Duodenal mucosa (tissue), 2 donors: ENCODE measurements around the gene MDFIC.

Source experiments
- H3K27ac ChIP-seq: one replicate; pipeline ENCODE4 v1.7.0; 2013; ENCODE audit warnings: low read depth, low read length
- H3K27me3 ChIP-seq, 2 donors: one replicate each; pipeline ENCODE4 v1.7.0; 2013; ENCODE audit warnings: low read length in 2 of 2, control low read depth in 1 of 2; ENCODE audit not compliant: insufficient read depth in 2 of 2, control insufficient read depth in 1 of 2
- H3K36me3 ChIP-seq, 2 donors: one replicate each; pipeline ENCODE4 v1.7.0; 2013; ENCODE audit warnings: low read length in 2 of 2, control low read depth in 1 of 2; ENCODE audit not compliant: insufficient read depth in 2 of 2, control insufficient read depth in 1 of 2
- H3K4me1 ChIP-seq, 2 donors: one replicate each; pipeline ENCODE4 v1.7.0; 2013; ENCODE audit warnings: low read length in 2 of 2, control low read depth in 1 of 2; ENCODE audit not compliant: insufficient read depth in 2 of 2, control insufficient read depth in 1 of 2
- H3K4me3 ChIP-seq, 2 donors: one replicate each; pipeline ENCODE4 v1.7.0; 2013; ENCODE audit warnings: low read length in 2 of 2, low read depth in 1 of 2
- H3K9ac ChIP-seq, 2 donors: one replicate each; pipeline ENCODE4 v1.7.0; 2013; ENCODE audit warnings: low read length in 2 of 2, low read depth in 1 of 2
- H3K9me3 ChIP-seq, 2 donors: one replicate each; pipeline ENCODE4 v1.7.0; 2013; ENCODE audit warnings: low read length in 2 of 2, control low read depth in 1 of 2; ENCODE audit not compliant: control insufficient read depth in 1 of 2

Gene MDFIC

DNA sequence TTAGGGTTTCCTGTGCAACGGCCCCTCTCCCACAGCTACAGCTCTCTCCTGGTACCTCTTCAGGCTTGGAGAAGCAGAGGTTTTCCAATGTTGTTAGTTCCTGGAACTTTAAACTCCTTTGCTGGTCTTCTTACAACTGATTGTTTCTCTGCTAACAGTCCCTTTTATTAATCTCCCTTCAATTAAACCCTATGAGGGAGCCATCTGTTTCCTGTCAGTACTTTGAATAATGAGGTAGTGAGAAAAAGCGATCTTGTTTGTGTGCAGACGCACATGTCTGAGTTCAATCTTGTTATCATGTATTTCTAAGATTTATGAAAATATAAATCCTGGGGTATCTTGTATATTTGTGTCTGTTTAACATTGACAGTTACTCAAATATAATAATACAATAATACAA is 102.4 kb downstream of the MDFIC start:
- Histone ChIP-seq H3K27ac (no peak overlapping the region), H3K36me3 (no peaks in the 10 kb centered on the region), H3K9ac (no peak overlapping the region), H3K4me3 (no peak overlapping the region), H3K27me3 (no peaks in the 10 kb centered on the region), H3K4me1 (no peaks in the 10 kb centered on the region), H3K9me3 (no peaks in the 10 kb centered on the region)

DNA sequence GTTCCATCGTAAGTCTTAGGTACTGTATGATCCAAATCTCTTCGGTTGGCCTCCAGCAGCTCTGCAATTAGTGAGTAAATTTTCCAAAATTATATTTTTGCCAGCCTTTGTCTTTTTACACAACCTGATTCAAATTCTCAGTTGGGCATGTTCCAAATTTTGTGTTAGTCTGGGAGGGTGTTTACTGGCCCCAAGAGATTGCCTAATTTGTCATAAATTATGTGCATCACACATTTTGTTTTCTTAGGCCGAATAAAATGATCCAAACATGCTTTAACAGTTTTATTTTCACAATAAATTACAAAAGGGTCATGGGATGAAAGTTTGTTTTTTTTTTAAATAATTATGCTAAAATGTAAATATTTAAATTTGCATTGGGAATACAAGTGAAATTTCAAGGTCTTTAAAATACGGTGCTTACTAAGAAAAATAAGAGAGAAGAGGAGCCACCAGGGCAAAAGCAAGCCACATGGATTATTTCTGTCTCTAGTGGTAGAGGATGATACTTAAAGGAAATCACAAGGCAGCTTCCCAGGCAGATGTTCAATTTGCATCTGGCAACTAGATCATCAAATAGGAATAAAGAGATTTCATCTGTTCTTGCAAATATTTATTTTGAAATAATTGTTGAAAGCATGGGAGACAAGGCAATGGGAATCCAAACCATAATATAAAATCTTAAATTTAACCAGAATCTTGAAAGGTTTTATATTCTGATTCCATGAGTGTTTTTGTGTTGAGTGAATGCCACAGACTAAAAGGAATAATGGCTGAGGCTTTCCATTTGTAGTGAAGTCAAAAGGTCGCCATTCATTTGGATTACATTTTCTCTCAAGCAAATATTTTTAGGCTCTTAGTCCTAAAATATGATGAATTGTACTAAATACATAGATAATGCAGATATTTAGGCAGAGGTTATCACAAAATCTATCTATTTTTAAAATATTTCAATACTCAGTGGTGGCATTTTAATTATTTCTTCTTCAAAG is 111.1 kb downstream of the MDFIC start:
- Histone ChIP-seq H3K4me3 (no peak overlapping the region), H3K9ac (no peak overlapping the region), H3K4me1 (no peaks in the 10 kb centered on the region), H3K27ac (no peak overlapping the region), H3K9me3 (no peaks in the 10 kb centered on the region), H3K27me3 (no peaks in the 10 kb centered on the region), H3K36me3 (no peaks in the 10 kb centered on the region)

DNA sequence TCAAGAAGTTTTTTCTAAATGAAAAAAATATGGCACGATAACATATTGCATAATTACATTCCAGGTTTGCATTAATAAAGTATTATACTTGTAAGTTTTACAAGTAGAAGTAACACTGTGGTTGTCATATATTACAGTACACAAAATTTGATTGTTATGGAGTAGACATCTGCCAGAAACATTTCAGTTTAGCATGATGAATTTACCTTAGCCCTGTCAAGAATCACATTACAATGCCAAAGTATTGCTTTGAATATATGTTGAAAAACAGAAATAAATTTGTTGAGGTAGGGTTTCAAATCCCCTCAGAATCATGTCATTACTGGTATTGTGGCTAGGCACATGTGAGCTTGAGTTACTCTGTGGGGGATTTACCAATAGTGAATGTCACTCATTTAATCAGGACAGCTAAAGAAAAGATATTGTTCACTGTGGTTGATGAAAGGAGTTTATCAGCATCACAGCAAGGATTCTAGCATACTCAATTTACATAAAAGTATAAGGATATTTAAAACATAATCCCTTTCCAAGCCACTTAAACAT is 112.1 kb downstream of the MDFIC start:
- H3K36me3 ChIP-seq, result no peaks in the 10 kb centered on the region
- H3K9me3 ChIP-seq, result no peaks in the 10 kb centered on the region
- no peak overlapping the region for H3K9ac ChIP-seq
- no peaks in the 10 kb centered on the region for H3K27me3 ChIP-seq
- no peak overlapping the region for H3K27ac ChIP-seq
- H3K4me1 ChIP-seq, result no peaks in the 10 kb centered on the region
- H3K4me3 ChIP-seq, result no peak overlapping the region

DNA sequence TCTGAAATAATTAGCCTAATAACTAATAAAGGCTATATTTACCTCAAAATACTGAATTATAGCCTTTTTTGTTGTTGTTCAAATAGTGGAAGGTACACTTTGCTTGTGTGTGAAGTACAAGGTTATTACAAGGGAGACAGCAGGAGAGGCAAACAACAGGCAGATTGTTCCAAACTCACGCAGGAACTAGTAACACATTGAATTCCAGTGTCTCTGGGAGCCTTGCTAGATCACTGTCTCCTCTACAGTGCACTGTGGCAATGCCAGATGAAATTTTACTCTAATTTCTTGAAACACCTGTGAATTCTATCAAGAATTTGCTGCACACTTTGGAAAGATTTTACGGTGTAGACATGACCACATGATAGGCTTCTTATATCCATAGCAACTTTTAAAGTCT is 112.6 kb downstream of the MDFIC start:
- Histone ChIP-seq H3K27me3 (no peaks in the 10 kb centered on the region), H3K36me3 (no peaks in the 10 kb centered on the region), H3K4me3 (no peak overlapping the region), H3K27ac (no peak overlapping the region), H3K9ac (no peak overlapping the region), H3K9me3 (no peaks in the 10 kb centered on the region), H3K4me1 (no peaks in the 10 kb centered on the region)

DNA sequence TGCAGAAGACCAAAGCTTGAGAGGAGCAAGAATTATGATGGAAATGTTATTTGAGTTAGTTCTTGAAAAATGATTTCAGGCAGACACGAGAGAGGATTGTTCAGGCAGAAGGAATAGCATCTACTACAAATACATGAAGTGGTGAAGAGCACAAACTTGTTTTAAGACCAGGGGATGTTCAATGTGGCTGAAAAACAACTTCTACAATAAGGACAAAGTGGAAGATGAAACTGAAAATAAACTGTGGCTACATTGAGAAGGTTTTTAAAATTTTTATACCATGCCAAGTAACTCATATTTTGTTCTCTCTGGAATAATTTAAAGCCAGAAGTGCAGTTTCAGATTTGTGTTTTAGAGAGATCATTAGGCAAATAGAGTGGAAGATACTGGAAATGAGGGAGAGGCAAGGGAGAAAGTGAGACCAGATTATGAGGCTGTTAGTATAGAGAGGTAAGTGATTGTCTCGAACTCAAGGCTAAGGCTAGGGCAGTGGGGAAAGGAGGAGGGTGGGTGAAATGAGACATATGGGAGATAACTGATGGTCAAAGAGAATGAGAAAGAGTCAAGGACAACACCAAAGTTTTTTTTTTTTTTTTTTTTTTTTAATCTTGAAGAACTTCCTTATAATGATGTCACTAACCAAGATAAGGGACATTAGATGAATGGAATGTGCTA is 115.4 kb downstream of the MDFIC start:
- H3K36me3 ChIP-seq, result no peaks in the 10 kb centered on the region
- H3K27ac ChIP-seq, result no peak overlapping the region
- H3K4me3 ChIP-seq, result no peak overlapping the region
- H3K9me3 ChIP-seq, result no peaks in the 10 kb centered on the region
- H3K9ac ChIP-seq, result no peak overlapping the region
- no peaks in the 10 kb centered on the region for H3K4me1 ChIP-seq
- no peaks in the 10 kb centered on the region for H3K27me3 ChIP-seq

DNA sequence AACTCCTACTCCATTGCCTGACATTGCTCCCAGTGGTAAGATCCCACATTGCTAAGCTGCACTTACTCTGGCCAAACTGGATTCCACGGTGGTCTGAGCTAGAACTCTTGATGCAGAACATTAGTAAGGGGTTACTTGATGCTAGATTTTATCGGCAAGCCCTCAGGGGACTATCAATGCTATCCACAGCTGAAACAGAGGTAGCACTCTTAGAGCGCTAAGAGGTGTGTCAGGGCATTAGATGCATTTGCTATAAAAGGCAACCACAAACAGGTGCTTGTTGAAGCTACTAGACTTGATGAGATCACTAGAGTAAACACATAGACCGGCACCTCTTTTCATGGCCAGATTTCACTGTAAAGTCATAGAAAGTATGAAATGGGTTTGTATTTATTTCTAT is 116.3 kb downstream of the MDFIC start:
- Histone ChIP-seq H3K36me3 (no peaks in the 10 kb centered on the region), H3K4me1 (no peaks in the 10 kb centered on the region), H3K9me3 (no peaks in the 10 kb centered on the region), H3K27me3 (no peaks in the 10 kb centered on the region), H3K4me3 (no peak overlapping the region), H3K9ac (no peak overlapping the region), H3K27ac (no peak overlapping the region)

DNA sequence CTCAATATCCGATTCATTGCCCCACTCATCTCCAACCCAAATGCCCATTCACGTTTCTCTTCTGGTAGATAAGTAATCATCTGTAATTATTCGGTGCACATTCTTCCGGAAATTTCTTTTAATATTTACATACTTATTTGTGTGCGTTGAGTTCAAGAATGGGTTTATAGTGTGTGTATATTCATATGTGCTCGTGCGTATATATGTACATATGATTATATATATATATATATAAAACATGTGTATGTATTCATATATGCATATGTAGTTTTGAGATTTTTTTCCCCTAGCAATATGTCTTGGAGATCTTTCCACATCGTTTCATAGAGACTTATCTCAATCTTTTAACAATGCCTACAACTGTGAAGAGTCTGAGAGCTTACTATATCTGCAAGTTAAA is 118.2 kb downstream of the MDFIC start:
- H3K9me3 ChIP-seq, result no peaks in the 10 kb centered on the region
- no peaks in the 10 kb centered on the region for H3K27me3 ChIP-seq
- no peak overlapping the region for H3K9ac ChIP-seq
- no peaks in the 10 kb centered on the region for H3K36me3 ChIP-seq
- no peak overlapping the region for H3K27ac ChIP-seq
- no peak overlapping the region for H3K4me3 ChIP-seq
- no peaks in the 10 kb centered on the region for H3K4me1 ChIP-seq

DNA sequence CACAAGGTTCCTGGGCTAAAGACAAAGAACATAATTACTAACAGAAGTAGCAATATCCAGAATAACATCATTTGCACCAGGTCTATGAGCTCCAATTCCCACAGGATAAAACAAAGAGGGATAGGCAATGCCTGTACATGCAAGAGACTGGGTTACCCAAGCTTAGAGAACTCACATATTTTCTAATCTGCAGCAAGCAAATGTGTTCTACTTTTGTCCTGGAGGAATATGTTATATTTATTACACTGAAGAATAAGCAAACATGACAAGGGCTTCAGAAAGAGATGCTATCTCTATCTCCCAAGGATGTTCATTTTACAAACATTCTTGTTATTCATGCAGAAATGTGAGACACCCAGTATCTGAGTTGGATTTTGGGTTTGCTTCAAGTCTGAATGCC is 118.6 kb downstream of the MDFIC start:
- Histone ChIP-seq H3K4me3 (no peak overlapping the region), H3K36me3 (no peaks in the 10 kb centered on the region), H3K9me3 (no peaks in the 10 kb centered on the region), H3K27me3 (no peaks in the 10 kb centered on the region), H3K9ac (no peak overlapping the region), H3K27ac (no peak overlapping the region), H3K4me1 (no peaks in the 10 kb centered on the region)

DNA sequence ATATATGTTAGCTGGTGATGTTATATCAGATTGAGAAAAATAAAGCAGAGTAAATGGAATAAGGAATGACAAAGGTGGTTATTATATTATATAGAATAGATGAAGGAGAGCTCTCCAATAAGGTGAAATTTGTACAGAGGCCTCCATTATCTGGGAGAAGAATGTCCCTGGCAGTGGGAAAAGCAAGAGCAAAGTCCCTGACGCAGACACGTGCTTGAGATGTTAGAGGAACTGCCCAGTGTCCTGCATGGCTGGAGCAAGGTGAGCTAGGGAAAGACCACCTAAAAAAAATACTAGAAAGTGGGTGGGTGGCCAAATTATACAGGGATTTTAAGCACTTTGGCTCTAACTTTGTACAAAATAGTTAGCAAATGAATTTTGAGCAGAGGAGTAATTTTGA is 120.7 kb downstream of the MDFIC start:
- H3K27ac ChIP-seq, result no peak overlapping the region

DNA sequence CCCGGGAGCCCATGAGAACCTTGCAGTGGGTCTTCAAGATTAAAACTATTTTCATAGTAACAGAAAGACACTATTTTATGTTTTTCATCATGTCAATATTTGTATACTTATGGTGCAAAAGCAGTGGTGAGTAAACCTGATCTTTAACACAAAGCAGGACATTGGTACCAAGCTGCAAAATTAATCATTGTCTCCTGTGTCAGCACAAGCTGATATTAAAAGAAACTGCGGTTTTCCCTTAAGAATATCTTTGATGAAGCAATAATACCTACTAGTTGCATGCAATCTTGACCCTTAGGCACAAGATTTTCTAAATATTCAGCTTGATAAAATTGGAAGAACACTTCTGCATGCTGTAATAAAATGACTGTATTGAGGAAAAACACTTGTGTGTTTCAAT is 121.7 kb downstream of the MDFIC start:
- H3K9me3 ChIP-seq, result no peaks in the 10 kb centered on the region

More for the DNA sequence above, 120.7 kb downstream of the MDFIC start:
- H3K4me1 ChIP-seq, result no peaks in the 10 kb centered on the region
- no peaks in the 10 kb centered on the region for H3K36me3 ChIP-seq
- H3K4me3 ChIP-seq, result no peak overlapping the region
- H3K9ac ChIP-seq, result no peak overlapping the region
- no peaks in the 10 kb centered on the region for H3K27me3 ChIP-seq
- H3K9me3 ChIP-seq, result no peaks in the 10 kb centered on the region

More for the DNA sequence above, 121.7 kb downstream of the MDFIC start:
- Histone ChIP-seq H3K9ac (no peak overlapping the region), H3K4me1 (no peaks in the 10 kb centered on the region), H3K4me3 (no peak overlapping the region), H3K27ac (no peak overlapping the region), H3K36me3 (no peaks in the 10 kb centered on the region), H3K27me3 (no peaks in the 10 kb centered on the region)
